H9 (cell line): ENCODE measurements around the gene CYP4V2. TPM values are rescaled to one million over a fixed set of nuclear protein-coding genes. Genes with fewer than 3 reads are reported as not detected.
A peak's percentile ranks its signal among the peaks of the same experiment; 100 is the strongest.

Experiments
- DNase-seq: peaks from one replicate; pipeline ENCODE4 v3.0.0-alpha.2; 2017
- H2AFZ ChIP-seq: one replicate; pipeline ENCODE4 v1.6.1; 2013; ENCODE audit warnings: mild to moderate bottlenecking, low read length, control low read depth, moderate library complexity
- H2AK5ac ChIP-seq: 2 replicates; pipeline ENCODE4 v1.6.1; 2013; ENCODE audit warnings: low read length, control low read depth, mixed read lengths; ENCODE audit not compliant: insufficient read length
- H2BK120ac ChIP-seq: one replicate; pipeline ENCODE4 v1.6.1; 2013; ENCODE audit warnings: low read depth, mild to moderate bottlenecking, low read length, control low read depth, inconsistent platforms; ENCODE audit not compliant: poor library complexity, severe bottlenecking
- H2BK12ac ChIP-seq: 2 replicates; pipeline ENCODE4 v1.6.1; 2013; ENCODE audit warnings: low read length, control low read depth, mixed read lengths, low read depth; ENCODE audit not compliant: insufficient read length
- H2BK15ac ChIP-seq: 2 replicates; pipeline ENCODE4 v1.6.1; 2013; ENCODE audit warnings: low read depth, low read length, control low read depth
- H2BK20ac ChIP-seq: one replicate; pipeline ENCODE4 v1.6.1; 2013; ENCODE audit warnings: low read depth, mild to moderate bottlenecking, low read length, control low read depth, inconsistent platforms; ENCODE audit not compliant: poor library complexity, severe bottlenecking
- H2BK5ac ChIP-seq: 2 replicates; pipeline ENCODE4 v1.6.1; 2013; ENCODE audit warnings: low read length, control low read depth, mixed read lengths; ENCODE audit not compliant: insufficient read length
- H3K14ac ChIP-seq: 2 replicates; pipeline ENCODE4 v1.6.1; 2013; ENCODE audit warnings: low read length, control low read depth; ENCODE audit not compliant: insufficient read depth
- H3K18ac ChIP-seq: 2 replicates; pipeline ENCODE4 v1.6.1; 2013; ENCODE audit warnings: low read depth, mild to moderate bottlenecking, mixed read lengths, low read length, control low read depth; ENCODE audit not compliant: insufficient read length
- H3K23ac ChIP-seq: 2 replicates; pipeline ENCODE4 v1.6.1; 2013; ENCODE audit warnings: low read length, control low read depth, mixed read lengths, low read depth; ENCODE audit not compliant: insufficient read length
- H3K23me2 ChIP-seq: 2 replicates; pipeline ENCODE4 v1.6.1; 2013; ENCODE audit warnings: low read depth, mild to moderate bottlenecking, mixed read lengths, low read length, control low read depth; ENCODE audit not compliant: insufficient read length, poor library complexity, severe bottlenecking
- H3K27ac ChIP-seq: 2 replicates; pipeline ENCODE4 v1.5.1; 2013; ENCODE audit warnings: low read length, control low read depth, mixed read lengths, low read depth; ENCODE audit not compliant: insufficient read length
- H3K27me3 ChIP-seq: 2 replicates; pipeline ENCODE4 v1.6.1; 2013; ENCODE audit warnings: low read length, control low read depth, inconsistent platforms; ENCODE audit not compliant: insufficient read depth
- H3K4ac ChIP-seq: 2 replicates; pipeline ENCODE4 v1.6.1; 2013; ENCODE audit warnings: low read depth, mild to moderate bottlenecking, control low read depth, inconsistent platforms, low read length, moderate library complexity
- H3K4me1 ChIP-seq: 2 replicates; pipeline ENCODE4 v1.6.1; 2013; ENCODE audit warnings: low read length, control low read depth, inconsistent platforms; ENCODE audit not compliant: insufficient read depth
- H3K4me2 ChIP-seq: 2 replicates; pipeline ENCODE4 v1.6.1; 2013; ENCODE audit warnings: low read length, control low read depth, mixed read lengths; ENCODE audit not compliant: insufficient read length, insufficient read depth
- H3K56ac ChIP-seq: 2 replicates; pipeline ENCODE4 v1.6.1; 2013; ENCODE audit warnings: low read depth, mild to moderate bottlenecking, mixed read lengths, low read length, control low read depth; ENCODE audit not compliant: insufficient read length
- H3K79me1 ChIP-seq: 2 replicates; pipeline ENCODE4 v1.6.1; 2013; ENCODE audit warnings: low read depth, mild to moderate bottlenecking, moderate library complexity, low read length, control low read depth, inconsistent platforms; ENCODE audit not compliant: insufficient read depth, poor library complexity, severe bottlenecking
- H3K79me2 ChIP-seq: 2 replicates; pipeline ENCODE4 v1.6.1; 2013; ENCODE audit warnings: low read length, control low read depth, inconsistent platforms; ENCODE audit not compliant: insufficient read depth
- H3K9ac ChIP-seq: 2 replicates; pipeline ENCODE4 v1.6.1; 2013; ENCODE audit warnings: low read length, control low read depth, mixed read lengths; ENCODE audit not compliant: insufficient read length; ENCODE audit errors: extremely low read depth
- H3K9me3 ChIP-seq: one replicate; pipeline ENCODE4 v1.6.1; 2013; ENCODE audit warnings: low read depth, low read length, inconsistent platforms; ENCODE audit not compliant: control insufficient read depth
- H3T11ph ChIP-seq: one replicate; pipeline ENCODE4 v1.6.1; 2013; ENCODE audit warnings: mild to moderate bottlenecking, low read length, control low read depth, inconsistent platforms
- H4K20me1 ChIP-seq: one replicate; pipeline ENCODE4 v1.6.1; 2013; ENCODE audit not compliant: control insufficient read depth, insufficient read length, insufficient read depth
- H4K5ac ChIP-seq: 2 replicates; pipeline ENCODE4 v1.6.1; 2013; ENCODE audit warnings: low read depth, mild to moderate bottlenecking, mixed read lengths, low read length, control low read depth; ENCODE audit not compliant: insufficient read length
- H4K8ac ChIP-seq: replicated peaks from 2 replicates; pipeline ENCODE4 v1.6.1; 2013; ENCODE audit warnings: low read length, control low read depth, mixed read lengths, low read depth; ENCODE audit not compliant: insufficient read length
- H4K91ac ChIP-seq: 2 replicates; pipeline ENCODE4 v1.6.1; 2013; ENCODE audit warnings: low read depth, mild to moderate bottlenecking, moderate library complexity, mixed read lengths, low read length, control low read depth; ENCODE audit not compliant: insufficient read length
- H3K27ac Mint-ChIP-seq, 3 experiments: 2 replicates in 2 of 3; 3 replicates in 1 of 3; pipeline ENCODE4 v1.8.0; 2020 to 2021; ENCODE audit warnings: mixed read lengths in 3 of 3, mild to moderate bottlenecking in 1 of 3, moderate library complexity in 1 of 3
- H3K27me3 Mint-ChIP-seq: 2 replicates; pipeline ENCODE4 v1.8.0; 2021; ENCODE audit warnings: low read depth, mild to moderate bottlenecking, moderate library complexity, mixed read lengths
- H3K36me3 Mint-ChIP-seq, 3 experiments: 2 replicates in 2 of 3; 3 replicates in 1 of 3; pipeline ENCODE4 v1.8.0; 2020 to 2021; ENCODE audit warnings: low read depth in 3 of 3, mixed read lengths in 3 of 3; ENCODE audit not compliant: insufficient read depth in 1 of 3
- H3K4me1 Mint-ChIP-seq, 2 experiments: 2 replicates each; pipeline ENCODE4 v1.8.0; 2020; ENCODE audit warnings: mixed read lengths in 2 of 2
- H3K4me3 Mint-ChIP-seq, 2 experiments: 2 replicates in 1 of 2; 3 replicates in 1 of 2; pipeline ENCODE4 v1.8.0; 2020 to 2021; ENCODE audit warnings: mild to moderate bottlenecking in 2 of 2, mixed read lengths in 2 of 2, moderate library complexity in 1 of 2
- H3K9me3 Mint-ChIP-seq, 2 experiments: 2 replicates in 1 of 2; 3 replicates in 1 of 2; pipeline ENCODE4 v1.8.0; 2020; ENCODE audit warnings: mild to moderate bottlenecking in 2 of 2, mixed read lengths in 2 of 2, moderate library complexity in 1 of 2
- CTCF ChIP-seq: fragments of 200-600 bp; sonication (generic); conservative IDR thresholded peaks from 3 replicates; pipeline ENCODE4 v1.8.0; 2021; ENCODE audit warnings: antibody characterized with exemption, mild to moderate bottlenecking
- WGBS: extraction: QIAGEN DNeasy Blood & Tissue Kit; methylation state at CpG from one replicate; pipeline ENCODE4 v1.1.7; 2013; ENCODE audit warnings: missing lambda C conversion rate, low lambda C conversion rate, mixed read lengths; ENCODE audit not compliant: insufficient read length; ENCODE audit errors: extremely low coverage; 5-methylcytosine and 5-hydroxymethylcytosine counted together
- total RNA-seq: library from RNA; stranded (reverse); gene quantifications from 2 replicates; pipeline ENCODE4 v1.2.1, GENCODE V29; 2021

CYP4V2 gene
- total RNA-seq, 1 experiment from 2014 or later, result 1.0 TPM

- Mint-ChIP-seq H3K4me3 (no peak overlapping the region), H3K27me3 (no peaks in the 10 kb centered on the region), H3K27ac (no peak overlapping the region), H3K36me3 (peaks cover 0 to 7% (median 1%) of the 10 kb centered on the region in 3 experiments; a peak in 5 of 7 replicates), H3K9me3 (peaks cover 2 to 8% of the 10 kb centered on the region in 2 experiments; a peak in 4 of 5 replicates), H3K4me1 (peaks cover 18 to 19% of the 10 kb centered on the region in 2 experiments)
- no peaks in the 10 kb centered on the region for H3K27me3 ChIP-seq
- peak; percentile 74 for DNase-seq
- no peaks in the 10 kb centered on the region for H3K79me1 ChIP-seq
- no peak overlapping the region for H2BK20ac ChIP-seq
- no peak overlapping the region for H3T11ph ChIP-seq
- H2BK120ac ChIP-seq, result no peak overlapping the region
- H3K23ac ChIP-seq, result no peak overlapping the region
- H4K91ac ChIP-seq, result no peak overlapping the region
- H4K20me1 ChIP-seq, result no peaks in the 10 kb centered on the region
- no peak overlapping the region for H2BK12ac ChIP-seq
- peak; percentile 85 for TF ChIP-seq CTCF
- H2BK15ac ChIP-seq, result no peak overlapping the region
- H3K27ac ChIP-seq, result no peak overlapping the region
- H3K9me3 ChIP-seq, result no peaks in the 10 kb centered on the region
- H2BK5ac ChIP-seq, result no peak overlapping the region
- no peaks in the 10 kb centered on the region for H3K79me2 ChIP-seq
- H4K5ac ChIP-seq, result no peak overlapping the region
- H4K8ac ChIP-seq, result no peak overlapping the region
- no peak overlapping the region for H3K4ac ChIP-seq
- no peak overlapping the region for H3K9ac ChIP-seq
- H2AK5ac ChIP-seq, result no peak overlapping the region
- H3K4me2 ChIP-seq, result no peak overlapping the region
- H3K23me2 ChIP-seq, result no peaks in the 10 kb centered on the region
- WGBS, result no CpG with 5 or more reads among the region's 9 CpGs
- H3K18ac ChIP-seq, result no peak overlapping the region
- H3K56ac ChIP-seq, result no peak overlapping the region
- H3K4me1 ChIP-seq, result no peaks in the 10 kb centered on the region
- no peak overlapping the region for H2AFZ ChIP-seq
- no peak overlapping the region for H3K14ac ChIP-seq
These were observed 10.3 kb downstream of the CYP4V2 start for GRCh38 chr4:186201535-186202230.
